Aorta (tissue), 5 donors: ENCODE measurements around the gene METTL4. TPM values are rescaled to one million over a fixed set of nuclear protein-coding genes. Genes with fewer than 3 reads are reported as not detected.

Experiments used
- ATAC-seq: fragments of 200-7000 bp; cut with Tn5 transposase; one replicate; pipeline ENCODE4 v1.9.1; 2022; ENCODE audit warnings: moderate library complexity; ENCODE audit not compliant: low FRiP score
- DNase-seq, 2 donors: peaks; one replicate each; pipeline ENCODE4 v3.0.0-alpha.2; 2020
- H3K27ac ChIP-seq, 2 donors: one replicate each; pipeline ENCODE4 v1.5.1; 2013; ENCODE audit warnings: low read length in 2 of 2, mild to moderate bottlenecking in 2 of 2, moderate library complexity in 2 of 2, control low read depth in 1 of 2, inconsistent platforms in 1 of 2, low read depth in 1 of 2
- H3K27me3 ChIP-seq, 2 donors: one replicate each; pipeline ENCODE4 v1.6.1; 2013; ENCODE audit warnings: control low read depth in 1 of 2, low read length in 1 of 2, mild to moderate bottlenecking in 1 of 2, moderate library complexity in 1 of 2; ENCODE audit not compliant: insufficient read depth in 2 of 2, control insufficient read depth in 1 of 2
- H3K36me3 ChIP-seq, 2 donors: one replicate each; pipeline ENCODE4 v1.6.1; 2013; ENCODE audit warnings: control low read depth in 1 of 2, low read length in 1 of 2, mild to moderate bottlenecking in 1 of 2; ENCODE audit not compliant: insufficient read depth in 2 of 2, control insufficient read depth in 1 of 2
- H3K4me1 ChIP-seq, 2 donors: one replicate each; pipeline ENCODE4 v1.6.1; 2013; ENCODE audit warnings: low read length in 2 of 2, control low read depth in 1 of 2, mild to moderate bottlenecking in 1 of 2, moderate library complexity in 1 of 2; ENCODE audit not compliant: insufficient read depth in 2 of 2, control insufficient read depth in 1 of 2
- H3K4me3 ChIP-seq, 2 donors: one replicate each; pipeline ENCODE4 v1.5.1; 2013; ENCODE audit warnings: low read length in 2 of 2, control low read depth in 1 of 2, mild to moderate bottlenecking in 1 of 2
- H3K9me3 ChIP-seq: one replicate; pipeline ENCODE4 v1.6.1; 2013; ENCODE audit warnings: mild to moderate bottlenecking, low read length; ENCODE audit not compliant: control insufficient read depth
- WGBS, 2 donors: extraction: QIAGEN DNeasy Blood & Tissue Kit; methylation state at CpG; one replicate each; pipeline ENCODE4 v1.1.7; 2013; 5-methylcytosine and 5-hydroxymethylcytosine counted together
- intact Hi-C, 2 donors: fragments of 100-400 bp; cut with DNase I; formaldehyde crosslinking; loops; one replicate each; pipeline versions ENCODE4 v1.14.2 to v1.15.0; 2022
- polyA plus RNA-seq, 2 donors: library from polyadenylated mRNA; stranded (reverse); fragments of 200-250 nt; gene quantifications; one replicate each; pipeline ENCODE4 v1.2.3, GENCODE V29; 2013
- total RNA-seq, 2 donors: library from RNA; stranded (reverse); fragmentation: NEBNext Ultra II Directional; extraction: Animal tissue kit (Norgen Biotek cat#: 25700); gene quantifications; one replicate each; pipeline ENCODE4 v1.2.1, GENCODE V29; 2021
- donor health status: healthy with polysubstance abuse.
- donor health status: Bipolar disorder and iron deficiency.
- donor health status: DM: no; HTN: no; CAD: no.
- donor health status: DM: no; HTN: no; CAD: no.
- donor health status: DM: yes; HTN: yes; CAD: no.

The METTL4 gene
- total and polyA plus RNA-seq, 4 donors = 5.0 to 14.3 (median 9.9) TPM

- Histone ChIP-seq H3K27me3 (no peaks in the 10 kb centered on the region), H3K36me3 (no peaks in the 10 kb centered on the region), H3K27ac (no peak overlapping the region), H3K4me3 (no peak overlapping the region), H3K9me3 (no peaks in the 10 kb centered on the region), H3K4me1 (no peaks in the 10 kb centered on the region)
- DNase-seq (no peak), ATAC-seq (no peak)
- WGBS, 2 donors = 95 to 96% methylated on average over 5 of the region's 5 CpGs
- intact Hi-C loops = no loop called here
Observed at GRCh38 chr18:2597639-2598038, 26.3 kb upstream of the METTL4 start.

- ATAC-seq (no peak), DNase-seq (no peak)
- 60 to 65% methylated on average over 2 of the region's 2 CpGs for WGBS, 2 donors
- intact Hi-C loops = no loop called here
- no peak overlapping the region for H3K27ac ChIP-seq
- no peaks in the 10 kb centered on the region for H3K4me1 ChIP-seq
- H3K27me3 ChIP-seq = no peaks in the 10 kb centered on the region
- H3K4me3 ChIP-seq = no peak overlapping the region
- no peaks in the 10 kb centered on the region for H3K9me3 ChIP-seq
- no peaks in the 10 kb centered on the region for H3K36me3 ChIP-seq
Observed at GRCh38 chr18:2590303-2590702, 19.0 kb upstream of the METTL4 start.

DNA sequence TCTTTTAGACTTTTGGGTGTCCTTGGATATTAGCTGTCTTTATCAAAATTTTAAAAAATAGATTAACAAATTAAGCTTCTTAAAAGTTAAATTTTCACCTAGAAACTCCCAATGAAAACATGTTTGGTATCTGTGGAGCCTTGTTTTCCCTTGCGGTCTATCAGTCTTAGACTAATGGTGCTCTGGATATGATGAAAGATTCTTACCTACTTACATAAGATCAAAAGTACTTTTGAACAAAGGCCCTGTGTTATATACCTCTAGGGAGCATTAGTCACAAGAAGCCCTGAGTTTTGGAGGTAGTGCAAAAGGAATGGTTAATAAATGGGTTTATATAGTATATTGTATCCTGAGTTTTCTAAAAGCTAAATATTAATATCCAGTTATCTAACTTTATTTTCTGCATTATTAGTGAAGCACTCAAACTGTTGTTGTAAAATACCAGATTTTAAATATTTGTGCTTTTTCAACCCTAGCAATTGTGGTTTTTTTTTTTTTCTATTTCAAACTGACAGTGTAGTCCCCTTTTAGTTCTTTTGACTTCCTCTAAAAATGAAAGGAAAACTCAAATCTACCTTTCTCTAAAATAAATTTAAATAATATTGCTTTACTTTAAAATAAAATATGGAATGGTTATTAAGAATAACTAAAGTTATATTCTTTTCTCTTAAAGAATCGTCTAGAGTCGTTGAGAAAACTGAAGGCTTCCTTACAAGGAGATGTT is 18.2 kb upstream of the METTL4 start:
- WGBS, 2 donors = 64 to 72% methylated on average over 3 of the region's 3 CpGs
- no peak for ATAC-seq
- Histone ChIP-seq H3K36me3 (no peaks in the 10 kb centered on the region), H3K27ac (no peak overlapping the region), H3K4me1 (no peaks in the 10 kb centered on the region), H3K27me3 (no peaks in the 10 kb centered on the region), H3K4me3 (no peak overlapping the region), H3K9me3 (no peaks in the 10 kb centered on the region)
- no peak for DNase-seq
- intact Hi-C loops = no loop called here

- DNase-seq = no peak
- H3K36me3 ChIP-seq = no peaks in the 10 kb centered on the region
- H3K9me3 ChIP-seq = no peaks in the 10 kb centered on the region
- WGBS, 2 donors = 64 to 72% methylated on average over 5 of the region's 5 CpGs
- ATAC-seq = no peak
- intact Hi-C loops = no loop called here
- no peak overlapping the region for H3K4me3 ChIP-seq
- H3K27me3 ChIP-seq = no peaks in the 10 kb centered on the region
- no peaks in the 10 kb centered on the region for H3K4me1 ChIP-seq
- H3K27ac ChIP-seq = no peak overlapping the region
Observed at GRCh38 chr18:2588666-2589344, 17.5 kb upstream of the METTL4 start.

- H3K4me1 ChIP-seq = no peaks in the 10 kb centered on the region
- H3K36me3 ChIP-seq = no peaks in the 10 kb centered on the region
- H3K27ac ChIP-seq = no peak overlapping the region
- H3K4me3 ChIP-seq = no peak overlapping the region
- ATAC-seq (no peak), DNase-seq (no peak)
- no peaks in the 10 kb centered on the region for H3K9me3 ChIP-seq
- intact Hi-C loops = no loop called here
- no peaks in the 10 kb centered on the region for H3K27me3 ChIP-seq
- 36 to 39% methylated on average over 3 of the region's 3 CpGs for WGBS, 2 donors
Observed at GRCh38 chr18:2587788-2588187, 16.5 kb upstream of the METTL4 start.

GRCh38 chr18:2573408-2573807 is 2.1 kb upstream of the METTL4 start:
- 17 to 29% methylated on average over 2 of the region's 2 CpGs for WGBS, 2 donors
- H3K9me3 ChIP-seq = no peaks in the 10 kb centered on the region
- DNase-seq (no peak), ATAC-seq (no peak)
- peaks cover 0 to 3% of the 10 kb centered on the region in 2 donors for H3K4me1 ChIP-seq
- H3K36me3 ChIP-seq = no peaks in the 10 kb centered on the region
- H3K27me3 ChIP-seq = no peaks in the 10 kb centered on the region
- no peak overlapping the region for H3K4me3 ChIP-seq
- intact Hi-C loops = loop anchor here (5.0 to 10.0 kb wide), 2 partner anchors 71 to 79 kb away; no protein-coding TSS in a partner anchor
- H3K27ac ChIP-seq = no peak overlapping the region

GRCh38 chr18:2572892-2573291 is 1.6 kb upstream of the METTL4 start:
- intact Hi-C loops = loop anchor here (5.0 to 10.0 kb wide), 2 partner anchors 72 to 79 kb away; no protein-coding TSS in a partner anchor
- no peak for ATAC-seq
- H3K4me3 ChIP-seq = no peak overlapping the region

GRCh38 chr18:2572171-2572569 is 865 bp upstream of the METTL4 start:
- intact Hi-C loops = loop anchor here (5.0 to 10.0 kb wide), 2 partner anchors 73 to 80 kb away; no protein-coding TSS in a partner anchor
- Histone ChIP-seq H3K4me3 (no peak overlapping the region), H3K27me3 (no peaks in the 10 kb centered on the region), H3K4me1 (peaks cover 0 to 3% of the 10 kb centered on the region in 2 donors), H3K27ac (no peak overlapping the region), H3K36me3 (no peaks in the 10 kb centered on the region), H3K9me3 (no peaks in the 10 kb centered on the region)
- ATAC-seq (no peak), DNase-seq (no peak)
- WGBS, 2 donors = 4 to 7% methylated on average over 1 of the region's 1 CpG

More at GRCh38 chr18:2572892-2573291, 1.6 kb upstream of the METTL4 start:
- no peaks in the 10 kb centered on the region for H3K27me3 ChIP-seq
- WGBS, 2 donors = 22 to 30% methylated on average over 5 of the region's 5 CpGs
- H3K9me3 ChIP-seq = no peaks in the 10 kb centered on the region
- peaks cover 0 to 3% of the 10 kb centered on the region in 2 donors for H3K4me1 ChIP-seq
- no peaks in the 10 kb centered on the region for H3K36me3 ChIP-seq
- H3K27ac ChIP-seq = no peak overlapping the region
- DNase-seq = no peak
